ENCODE data around the gene TSSC4. TPM values are rescaled to one million over a fixed set of nuclear protein-coding genes. Genes with fewer than 3 reads are reported as not detected.

The TSSC4 gene
- polyA plus RNA-seq, 1 experiment: 30.5 TPM

GRCh38 chr11:2418693-2419360, 18.3 kb downstream of the TSSC4 start:
- Histone ChIP-seq H3K27me3 (ENCODE audit: control insufficient read depth, insufficient read depth, low read length) (no peaks in the 10 kb centered on the region), H3K4me3 (ENCODE audit: low read depth, low read length) (no peak overlapping the region), H3K36me3 (ENCODE audit: control insufficient read depth, insufficient read depth, low read length) (no peaks in the 10 kb centered on the region)
- no peak for TF ChIP-seq CTCF (IDR thresholded peaks at IDR 0.05; ENCODE audit: insufficient read depth, low read depth, low read length)
- CTCF ChIA-PET: interaction anchor here (0.6 to 11.8 kb wide), 27 partner anchors 9 to 256 kb away, joined by 3 to 519 read pairs (median 9); partner anchors contain the start of genes C11orf21, TSPAN32 and TSSC4
- no peak for DNase-seq (ENCODE audit: low read depth)
- POLR2A ChIA-PET: interaction anchor here (0.6 to 1.3 kb wide), 3 partner anchors 18 to 114 kb away, joined by 3 to 5 read pairs (median 3); partner anchors contain the start of gene TSSC4

GRCh38 chr11:2419638-2420501, 19.3 kb downstream of the TSSC4 start:
- no peaks in the 10 kb centered on the region for H3K27me3 ChIP-seq (ENCODE audit: control insufficient read depth, insufficient read depth, low read length)
- H3K4me3 ChIP-seq (ENCODE audit: low read depth, low read length): no peak overlapping the region
- POLR2A ChIA-PET: interaction anchor here (0.6 to 1.3 kb wide), 3 partner anchors 19 to 115 kb away, joined by 3 to 5 read pairs (median 3); partner anchors contain the start of gene TSSC4
- CTCF ChIA-PET: interaction anchor here (0.6 to 11.8 kb wide), 60 partner anchors 8 to 473 kb away, joined by 3 to 519 read pairs (median 5); partner anchors contain the start of genes C11orf21, KCNQ1, TRPM5 and TSPAN32
- H3K36me3 ChIP-seq (ENCODE audit: control insufficient read depth, insufficient read depth, low read length): no peaks in the 10 kb centered on the region
- TF ChIP-seq CTCF (IDR thresholded peaks at IDR 0.05; ENCODE audit: insufficient read depth, low read depth, low read length): peak; percentile 90
- no peak for DNase-seq (ENCODE audit: low read depth)

GRCh38 chr11:2420502-2421225, 20.1 kb downstream of the TSSC4 start:
- CTCF ChIA-PET: interaction anchor here (0.6 to 11.8 kb wide), 66 partner anchors 9 to 874 kb away, joined by 3 to 519 read pairs (median 4); partner anchors contain the start of genes C11orf21, KCNQ1, TRPM5 and TSPAN32
- Histone ChIP-seq H3K27me3 (ENCODE audit: control insufficient read depth, insufficient read depth, low read length) (no peaks in the 10 kb centered on the region), H3K4me3 (ENCODE audit: low read depth, low read length) (no peak overlapping the region), H3K36me3 (ENCODE audit: control insufficient read depth, insufficient read depth, low read length) (no peaks in the 10 kb centered on the region)
- no peak for DNase-seq (ENCODE audit: low read depth)
- POLR2A ChIA-PET: no interaction called here
- peak; percentile 95 for TF ChIP-seq CTCF (IDR thresholded peaks at IDR 0.05; ENCODE audit: insufficient read depth, low read depth, low read length)

- POLR2A ChIA-PET: no interaction called here
- CTCF ChIA-PET: interaction anchor here (0.6 to 11.8 kb wide), 55 partner anchors 9 to 875 kb away, joined by 3 to 519 read pairs (median 5); partner anchors contain the start of genes C11orf21, KCNQ1, TRPM5 and TSPAN32
- TF ChIP-seq CTCF (IDR thresholded peaks at IDR 0.05; ENCODE audit: insufficient read depth, low read depth, low read length): no peak
- Histone ChIP-seq H3K27me3 (ENCODE audit: control insufficient read depth, insufficient read depth, low read length) (no peaks in the 10 kb centered on the region), H3K36me3 (ENCODE audit: control insufficient read depth, insufficient read depth, low read length) (no peaks in the 10 kb centered on the region), H3K4me3 (ENCODE audit: low read depth, low read length) (no peak overlapping the region)
- DNase-seq (ENCODE audit: low read depth): no peak
These were observed 20.9 kb downstream of the TSSC4 start for GRCh38 chr11:2421226-2421994.
